Activated CD4-positive, alpha-beta T cell treated with anti-CD3 and anti-CD28 coated beads, Interleukin-2, amount 50 U/mL, for 48 hours (primary cell): ENCODE measurements around the gene EIPR1.
"Not testable (repeated sequence)": the region's sequence is repeated elsewhere in the genome, so short reads cannot be mapped to it uniquely, and the experiment has no call there.

Experiments
- DNase-seq, 2 experiments: peaks; one replicate each; pipeline ENCODE4 v3.0.0-alpha.2; 2020

EIPR1 gene

GRCh38 chr2:3301001-3301400, 76.6 kb downstream of the EIPR1 start:
- DNase-seq, result no peak

DNA sequence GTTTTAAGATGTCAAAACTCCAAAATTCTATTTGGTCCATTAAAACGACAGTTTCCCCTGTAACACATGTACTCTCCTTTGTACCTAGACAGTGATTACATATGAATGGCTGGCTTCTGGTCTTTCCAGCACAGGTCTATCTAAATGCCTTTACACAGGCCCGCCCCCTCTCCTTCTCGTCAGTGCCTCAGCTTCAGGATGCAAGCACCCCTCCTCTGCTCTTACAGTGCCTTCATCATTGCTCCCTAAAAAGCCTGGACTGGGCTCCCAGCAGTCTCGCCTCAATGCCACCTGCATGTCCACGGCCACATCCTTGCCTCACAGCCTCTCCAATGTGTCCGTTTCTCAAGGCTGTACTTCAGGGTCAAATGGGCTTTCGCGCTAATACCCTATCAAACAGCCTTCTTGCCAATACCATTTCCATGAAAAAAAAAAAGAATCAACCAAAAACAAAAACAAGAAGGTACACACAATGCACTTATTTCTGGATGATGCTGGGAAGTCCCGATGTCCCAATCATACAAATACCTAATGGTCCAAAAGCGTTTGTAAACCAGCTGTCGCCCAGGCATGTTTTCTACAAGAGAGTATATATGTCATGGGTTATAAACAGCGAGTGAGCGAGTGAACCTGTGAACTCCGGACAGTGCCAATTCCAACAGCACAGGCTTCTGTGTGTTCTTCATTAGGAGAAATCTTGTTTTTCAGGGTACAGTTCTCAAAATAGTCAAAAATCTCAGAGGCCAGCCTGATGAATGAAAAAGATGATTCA, 77.2 kb downstream of the EIPR1 start:
- DNase-seq, result no peak

- DNase-seq, result no peak
These were observed 77.9 kb downstream of the EIPR1 start for GRCh38 chr2:3299703-3300102.

- no peak for DNase-seq
These were observed 78.5 kb downstream of the EIPR1 start for GRCh38 chr2:3299130-3299529.

- DNase-seq, result no peak
These were observed 79.4 kb downstream of the EIPR1 start for GRCh38 chr2:3298191-3298590.

DNA sequence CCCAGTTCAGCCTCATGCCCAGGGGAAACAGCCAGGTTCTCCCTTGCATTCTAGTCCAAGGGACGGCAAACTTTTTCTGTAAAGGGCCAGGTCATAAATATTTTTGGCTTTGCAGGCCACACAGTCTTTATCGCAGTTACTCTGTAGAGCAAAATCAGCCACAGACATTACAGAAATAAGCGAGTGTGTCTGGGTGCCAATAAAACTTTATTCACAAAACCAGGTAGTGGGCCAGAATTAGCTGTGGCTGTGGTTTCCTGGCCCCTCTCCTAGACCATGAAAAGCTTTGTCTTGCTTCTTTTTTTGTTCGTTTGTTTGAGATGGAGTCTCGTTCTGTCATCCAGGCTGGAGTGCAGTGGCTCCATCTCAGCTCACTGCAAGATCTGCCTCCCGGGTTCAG, 80.1 kb downstream of the EIPR1 start:
- no peak for DNase-seq

DNA sequence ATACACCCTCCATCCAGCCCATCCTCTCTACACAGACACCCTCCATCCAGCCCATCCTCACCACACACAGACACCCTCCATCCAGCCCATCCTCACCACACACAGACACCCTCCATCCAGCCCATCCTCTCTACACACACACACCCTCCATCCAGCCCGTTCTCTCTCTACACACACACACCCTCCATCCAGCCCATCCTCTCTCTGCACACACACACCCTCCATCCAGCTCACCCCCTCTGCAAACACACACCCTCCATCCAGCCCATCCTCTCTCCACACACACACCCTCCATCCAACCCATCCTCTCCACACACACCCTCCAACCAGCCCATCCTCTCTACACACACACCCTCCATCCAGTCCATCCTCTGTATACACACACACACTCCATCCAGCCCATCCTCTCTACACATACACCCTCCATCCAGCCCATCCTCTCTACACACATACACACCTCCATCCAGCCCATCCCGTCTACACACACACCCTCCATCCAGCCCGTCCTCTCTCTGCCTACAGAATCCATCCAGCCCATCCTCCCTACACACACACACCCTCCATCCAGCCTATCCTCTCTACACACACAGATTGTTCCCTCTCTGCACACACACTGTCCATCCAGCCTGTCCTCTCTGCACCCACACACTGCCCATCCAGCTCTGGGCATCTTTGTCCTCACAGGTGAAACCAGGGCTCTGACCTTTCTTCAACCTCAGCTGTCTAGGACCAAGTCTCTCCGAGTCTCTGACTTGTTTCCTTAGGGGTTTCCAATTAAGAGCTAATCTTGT, 81.2 kb downstream of the EIPR1 start:
- no peak for DNase-seq

- no peak for DNase-seq
These were observed 83.1 kb downstream of the EIPR1 start for GRCh38 chr2:3294493-3294892.

- no peak for DNase-seq
These were observed 83.5 kb downstream of the EIPR1 start for GRCh38 chr2:3294069-3294468.

- DNase-seq, result no peak
These were observed 84.4 kb downstream of the EIPR1 start for GRCh38 chr2:3293221-3293620.

- DNase-seq, result no peak
These were observed 85.2 kb downstream of the EIPR1 start for GRCh38 chr2:3292416-3292815.

- DNase-seq, result no peak
These were observed 85.9 kb downstream of the EIPR1 start for GRCh38 chr2:3291750-3292149.

DNA sequence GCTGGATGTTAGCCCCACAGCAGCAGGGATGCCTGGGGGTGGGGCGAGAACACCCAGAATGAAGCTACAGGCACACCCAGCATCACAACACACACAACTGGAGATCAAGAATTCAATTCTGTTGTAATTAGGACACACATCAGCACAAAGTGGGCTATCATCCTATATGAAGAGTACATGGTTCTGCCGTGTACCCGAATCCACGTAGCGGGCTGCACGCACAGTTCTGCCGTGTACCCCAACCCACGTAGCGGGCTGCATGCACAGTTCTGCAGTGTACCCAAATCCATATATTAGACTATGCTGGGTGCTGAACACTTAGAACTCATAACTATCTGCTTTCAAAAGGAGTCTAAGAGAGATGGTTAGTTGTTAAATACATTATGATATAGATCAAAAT, 86.5 kb downstream of the EIPR1 start:
- DNase-seq, result no peak

DNA sequence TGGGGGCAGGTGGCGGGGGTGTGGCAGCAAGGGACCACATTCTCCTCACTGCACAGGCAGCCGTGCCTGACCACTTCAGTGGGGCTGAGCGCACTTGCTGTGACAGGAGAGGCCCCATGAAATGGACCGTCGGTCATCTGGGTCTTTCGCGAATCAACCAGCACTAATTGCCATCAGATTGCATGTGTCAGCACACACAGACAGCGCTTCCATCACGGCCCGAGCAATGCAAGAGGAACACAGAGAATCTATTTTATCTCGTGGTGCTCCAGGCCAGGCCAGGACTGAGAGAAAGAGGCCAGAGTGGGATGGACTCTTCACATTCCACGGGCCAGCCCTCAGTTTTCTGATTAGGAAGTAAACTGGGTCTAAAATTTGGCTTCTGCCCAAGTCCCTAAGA, 87.0 kb downstream of the EIPR1 start:
- DNase-seq, result no peak

DNA sequence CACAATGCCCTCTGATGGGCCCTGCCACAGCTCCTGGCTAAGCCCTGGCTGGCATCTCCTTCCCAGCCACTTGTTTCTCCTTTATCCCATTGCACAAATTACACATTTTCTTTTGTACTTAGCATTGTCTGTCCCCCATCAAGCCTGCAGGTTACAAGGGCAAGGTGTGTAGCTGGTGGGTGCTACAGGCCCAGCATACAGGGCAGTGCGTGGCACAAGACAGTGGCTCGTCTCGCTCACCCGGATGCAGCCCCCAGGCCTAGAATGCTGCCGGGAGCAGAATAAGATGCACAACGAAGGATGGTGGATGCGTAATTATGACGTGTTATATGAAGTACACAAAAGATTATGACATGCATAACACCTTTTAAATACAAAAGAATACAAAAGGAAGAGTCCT, 87.6 kb downstream of the EIPR1 start:
- DNase-seq, result no peak

DNA sequence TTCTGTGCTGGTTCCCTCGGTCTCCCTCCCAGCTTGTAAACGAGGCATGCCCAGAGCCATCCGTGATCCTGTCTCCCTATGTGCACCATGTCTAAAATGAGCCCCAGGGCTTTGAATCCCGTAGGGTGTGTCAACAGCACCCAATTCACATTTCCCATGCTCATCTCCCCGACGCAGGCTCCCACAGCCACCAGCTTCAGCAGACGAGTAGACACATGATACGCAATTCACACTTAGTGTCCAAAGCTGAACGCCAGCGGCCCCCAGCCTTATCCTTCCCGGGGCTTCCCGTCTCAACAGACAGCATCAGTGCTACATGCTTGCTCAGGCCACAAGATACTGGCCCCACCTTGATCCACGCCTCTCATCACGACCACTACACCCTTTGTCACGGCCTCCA, 88.1 kb downstream of the EIPR1 start:
- no peak for DNase-seq

DNA sequence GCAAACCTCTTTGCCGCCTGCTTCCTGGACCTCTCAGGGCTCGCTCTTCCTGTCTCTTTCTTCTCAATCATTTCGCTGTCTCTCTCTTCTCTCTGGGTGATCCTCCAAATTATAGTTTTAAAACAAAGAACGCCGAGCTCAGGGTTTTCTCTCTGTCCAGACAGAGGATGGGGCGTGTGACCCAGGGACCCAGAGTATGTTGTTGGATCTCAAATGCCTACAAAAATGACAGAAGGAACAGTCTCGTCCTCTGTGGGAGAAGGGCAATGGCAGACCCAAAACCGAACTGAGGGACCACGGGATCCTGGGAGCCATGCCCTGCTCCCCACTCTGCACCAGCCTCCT, 88.5 kb downstream of the EIPR1 start:
- no peak for DNase-seq

GRCh38 chr2:3288470-3289170, 89.0 kb downstream of the EIPR1 start:
- no peak for DNase-seq

- no peak for DNase-seq
These were observed 89.7 kb downstream of the EIPR1 start for GRCh38 chr2:3287896-3288295.

- not testable (repeated sequence) for DNase-seq
These were observed 91.0 kb downstream of the EIPR1 start for GRCh38 chr2:3286646-3287036.

DNA sequence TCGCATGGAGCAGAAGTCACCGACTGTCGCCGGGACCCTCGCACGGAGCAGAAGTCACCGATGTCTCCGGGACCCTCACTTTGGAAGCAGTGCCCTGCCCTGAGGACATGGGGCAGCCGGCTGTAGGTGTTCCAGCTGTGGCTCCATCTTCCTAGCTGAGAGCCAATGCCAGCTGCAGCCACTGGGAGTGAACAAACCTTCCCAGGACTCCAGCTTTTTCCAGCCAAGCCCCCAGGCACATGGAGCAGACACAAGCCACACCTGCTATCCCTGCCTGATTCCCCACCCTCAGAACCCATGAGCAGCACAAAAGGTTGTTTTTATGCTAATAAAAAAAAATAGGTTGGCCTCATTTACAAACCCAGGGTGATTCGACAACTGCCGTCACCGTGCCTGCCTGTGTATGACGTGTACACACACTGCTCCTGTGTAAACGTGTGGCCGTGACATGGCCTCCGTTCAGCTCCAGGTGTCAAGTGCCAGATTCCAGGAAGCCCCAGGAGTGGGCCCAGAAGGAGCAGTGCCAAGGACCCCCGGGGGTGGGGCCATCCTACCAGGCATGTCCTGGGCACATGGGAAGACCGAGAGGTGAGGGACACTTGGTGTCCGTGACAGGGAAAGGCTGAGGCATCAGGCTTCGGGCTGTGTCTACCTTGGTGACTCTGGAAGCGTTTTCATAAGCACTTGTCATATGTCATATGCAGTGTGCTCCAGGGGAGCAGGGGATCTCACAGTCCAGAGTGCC, 91.5 kb downstream of the EIPR1 start:
- no peak for DNase-seq

GRCh38 chr2:3284657-3285630, 92.7 kb downstream of the EIPR1 start:
- no peak for DNase-seq
